OCI-M2 (cell line): ENCODE results near the gene SLC28A3.

Experiments
- DNase-seq: peaks from one replicate; lab custom pipeline; 2025; ENCODE audit not compliant: unreplicated experiment; lab: John Stamatoyannopoulos, UW

Gene SLC28A3

DNA sequence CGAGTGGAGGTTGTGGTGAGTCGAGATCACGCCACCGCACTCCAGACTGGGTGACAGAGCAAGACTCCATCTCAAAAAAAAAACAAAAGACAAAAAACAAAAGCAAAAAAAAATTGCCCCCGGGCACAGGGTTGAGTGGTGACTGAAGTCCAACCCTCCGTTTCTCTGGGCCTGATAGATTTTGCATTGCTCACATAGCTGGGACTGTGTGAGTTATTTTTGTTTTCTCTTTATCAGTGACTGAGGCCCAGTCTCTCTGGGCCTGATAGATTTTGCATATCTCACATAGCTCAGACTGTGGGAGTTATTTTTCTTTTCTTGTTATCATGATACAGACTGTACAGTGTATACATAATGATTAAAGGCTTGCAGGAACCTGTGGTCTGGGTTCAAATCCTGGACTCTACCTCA is 2.6 kb upstream of the SLC28A3 start:
- peak; percentile 57 for DNase-seq

- no peak for DNase-seq
These were observed 596 bp downstream of the SLC28A3 start for GRCh38 chr9:84339962-84340361.

DNA sequence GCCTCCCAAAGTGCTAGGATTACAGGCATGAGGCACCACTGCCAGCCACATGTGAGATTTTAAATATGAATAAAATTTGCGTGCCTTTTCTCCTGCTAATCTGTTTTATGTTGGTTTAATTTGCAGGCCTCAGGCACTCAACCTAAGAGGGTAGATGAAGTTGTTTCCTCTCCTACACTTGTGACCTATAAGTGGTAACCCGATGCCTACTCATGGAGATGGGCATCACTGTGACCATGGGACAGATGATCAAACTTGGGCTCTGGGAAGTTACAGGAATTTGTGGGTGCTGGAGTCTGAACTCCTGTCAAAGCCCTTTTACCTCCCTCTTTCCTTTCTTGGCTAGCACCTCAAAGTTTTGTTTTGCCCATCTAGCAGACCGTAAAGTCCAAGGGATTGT is 1.1 kb downstream of the SLC28A3 start:
- no peak for DNase-seq

DNA sequence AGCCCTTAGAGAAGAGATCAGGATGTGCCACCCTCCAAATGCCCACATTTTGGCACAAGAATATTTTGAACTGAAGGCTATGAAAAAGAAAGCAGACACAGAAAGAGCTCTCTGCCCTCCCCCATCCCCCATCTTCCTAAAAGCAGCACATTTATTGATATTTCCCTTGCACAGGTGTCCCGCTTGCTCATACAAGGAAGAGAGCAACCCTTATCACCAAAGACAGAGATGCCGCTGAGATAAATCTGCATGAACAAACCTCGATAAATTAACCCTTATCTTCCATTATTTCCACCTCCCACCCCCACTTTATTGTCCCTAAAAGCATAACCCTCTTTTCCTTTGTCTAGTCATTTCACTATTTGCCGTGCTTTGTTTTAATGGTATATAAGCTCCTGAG is 1.8 kb downstream of the SLC28A3 start:
- no peak for DNase-seq

DNA sequence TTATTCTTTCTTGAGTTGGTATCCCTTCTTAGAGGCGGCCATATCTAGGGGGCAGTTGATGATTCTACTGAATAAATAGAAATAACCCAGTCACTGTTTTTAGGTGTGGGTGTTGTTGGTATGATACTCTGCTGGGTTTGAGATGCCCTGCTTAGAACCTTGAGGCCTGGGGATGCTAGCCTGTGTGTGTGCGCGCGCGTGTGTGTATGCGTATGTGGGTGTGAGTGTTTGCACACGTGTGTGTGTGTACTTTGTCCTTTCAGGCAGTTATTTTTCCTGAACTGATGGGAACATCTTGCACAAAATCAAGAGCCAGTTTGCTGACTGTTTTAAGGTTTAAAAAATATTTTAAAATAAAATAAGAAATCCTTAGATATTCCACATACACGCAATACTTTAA is 3.3 kb downstream of the SLC28A3 start:
- DNase-seq = no peak

DNA sequence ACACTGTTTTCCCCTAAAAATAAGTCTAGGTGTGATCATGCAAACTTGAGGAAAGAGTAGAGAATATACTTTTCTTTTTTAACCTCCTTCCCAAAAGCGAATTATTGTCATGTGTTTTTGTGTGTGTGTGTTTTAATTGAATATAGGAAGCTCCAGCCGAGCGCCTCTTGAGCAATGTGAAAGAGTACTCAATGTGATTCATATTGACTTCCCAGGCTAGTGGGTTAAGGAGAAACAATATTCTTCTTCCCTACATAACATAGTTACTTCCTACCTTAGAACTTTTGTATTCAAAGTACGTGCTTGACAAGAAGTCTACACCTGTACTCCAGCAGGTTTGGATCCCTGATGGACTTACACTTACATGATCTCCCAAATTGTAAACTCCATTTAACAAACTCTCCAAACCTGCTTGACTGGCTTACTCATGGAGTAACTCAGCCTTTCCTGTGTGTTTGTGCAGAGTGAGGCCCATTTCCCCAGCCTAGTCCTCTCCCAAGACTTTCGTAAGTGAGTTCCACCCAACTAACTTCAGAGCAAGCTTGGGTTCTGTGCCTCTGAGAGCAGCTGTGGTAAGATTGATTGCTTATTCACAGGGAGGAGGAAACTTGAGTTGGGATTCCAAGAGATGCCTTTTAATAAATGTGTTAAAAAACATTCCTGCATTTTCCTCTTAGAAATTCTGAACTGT is 9.3 kb downstream of the SLC28A3 start:
- no peak for DNase-seq

- DNase-seq = no peak
These were observed 10.3 kb downstream of the SLC28A3 start for GRCh38 chr9:84330246-84330645.

GRCh38 chr9:84327184-84327583 is 13.4 kb downstream of the SLC28A3 start:
- no peak for DNase-seq

DNA sequence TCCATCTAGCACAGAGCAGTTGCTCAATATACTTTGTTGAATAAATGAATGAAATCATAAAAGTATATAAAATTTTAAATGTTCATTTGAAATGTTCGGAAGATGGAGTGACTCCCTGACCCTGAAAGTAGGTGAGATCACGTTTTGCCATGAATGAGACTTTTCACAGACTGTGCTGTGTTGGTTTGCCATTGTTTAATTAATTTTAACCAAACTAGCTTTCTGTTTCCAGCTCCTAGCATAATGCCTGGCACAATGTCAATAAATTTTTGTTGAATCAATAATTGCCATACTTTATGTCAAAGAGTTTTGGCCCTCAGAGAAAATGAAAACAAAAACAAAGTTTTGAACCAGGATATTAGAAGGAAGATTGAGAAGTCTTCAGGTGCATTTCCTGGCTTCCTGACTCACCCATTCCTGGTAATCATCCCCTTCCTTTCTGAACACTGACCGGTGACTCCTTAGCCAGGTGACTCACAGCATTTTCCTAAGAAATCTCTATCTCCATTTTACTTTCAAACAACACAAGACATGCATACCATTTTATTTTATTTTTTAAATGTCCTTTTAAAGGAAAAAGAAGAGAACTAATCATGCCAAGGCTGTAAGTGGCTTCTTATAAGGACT is 15.1 kb downstream of the SLC28A3 start:
- DNase-seq = no peak

- DNase-seq = no peak
These were observed 15.7 kb downstream of the SLC28A3 start for GRCh38 chr9:84324811-84325210.

GRCh38 chr9:84323858-84324257 is 16.7 kb downstream of the SLC28A3 start:
- DNase-seq = no peak

GRCh38 chr9:84322828-84323227 is 17.7 kb downstream of the SLC28A3 start:
- no peak for DNase-seq

GRCh38 chr9:84320231-84320630 is 20.3 kb downstream of the SLC28A3 start:
- DNase-seq = no peak

GRCh38 chr9:84319632-84320031 is 20.9 kb downstream of the SLC28A3 start:
- DNase-seq = no peak

DNA sequence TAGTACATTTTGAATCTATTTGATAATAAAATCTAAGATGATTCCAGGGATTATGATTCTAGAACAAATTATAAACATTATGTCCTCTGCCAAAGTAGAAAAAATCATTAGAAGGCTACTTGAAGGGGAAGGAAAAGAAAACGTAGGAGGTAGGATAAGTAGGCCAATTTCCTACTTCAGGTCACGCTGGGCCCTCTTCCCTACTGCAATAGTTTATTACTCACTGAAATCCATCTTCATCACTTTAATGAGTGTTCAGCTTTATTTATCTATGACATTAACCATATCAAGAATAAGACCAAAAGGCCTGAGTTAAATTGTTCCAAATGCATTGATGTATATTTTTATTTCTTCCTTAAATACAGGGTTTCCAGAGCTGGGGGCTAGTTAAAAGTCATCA is 21.6 kb downstream of the SLC28A3 start:
- DNase-seq = no peak

GRCh38 chr9:84317563-84317962 is 23.0 kb downstream of the SLC28A3 start:
- DNase-seq = no peak

DNA sequence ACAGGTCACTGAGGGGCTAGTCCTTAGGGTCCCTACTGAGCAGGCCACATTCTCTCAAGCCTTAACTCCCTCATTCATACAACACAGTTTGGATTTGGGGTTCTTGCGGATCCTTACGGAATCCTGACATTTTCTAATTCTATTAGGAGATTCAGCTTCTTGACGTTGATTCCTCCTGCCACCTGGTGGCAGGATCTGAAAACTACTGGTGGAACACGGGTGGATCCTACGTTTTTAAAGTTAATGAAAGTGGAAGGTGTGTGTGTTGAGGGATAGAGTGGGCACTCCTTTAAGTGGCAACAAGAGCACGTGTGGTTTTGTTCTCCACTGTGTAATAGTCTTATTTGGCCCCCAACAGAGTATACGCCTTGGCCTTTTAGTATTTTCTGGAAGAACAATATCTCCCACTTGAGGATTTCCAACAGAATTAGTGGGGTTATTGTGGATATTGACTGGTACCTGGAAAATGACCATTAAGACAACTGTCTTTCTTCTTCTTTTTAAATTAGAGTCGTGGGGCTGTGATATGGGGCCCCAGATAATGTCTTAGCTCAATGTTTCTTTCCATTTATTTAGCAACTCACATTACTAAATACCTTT is 25.2 kb downstream of the SLC28A3 start:
- DNase-seq = no peak

DNA sequence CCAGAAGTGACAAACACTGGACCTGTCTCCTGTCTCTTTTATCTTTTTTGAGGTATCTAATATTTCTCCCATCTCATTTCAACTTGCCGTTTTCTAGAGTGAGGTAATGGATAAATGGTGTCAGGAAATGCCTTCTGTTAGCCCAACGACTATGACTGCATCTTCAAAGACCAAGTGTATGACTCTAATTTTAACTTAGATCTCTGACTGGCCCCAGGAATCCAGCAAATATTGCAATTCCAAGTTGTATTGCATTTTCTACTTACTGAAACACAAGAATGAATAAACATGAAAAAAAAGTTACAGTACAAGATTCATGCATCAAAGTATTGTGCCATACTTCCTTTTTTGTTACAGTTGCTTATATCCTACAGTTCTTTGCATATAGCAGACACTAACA is 26.3 kb downstream of the SLC28A3 start:
- no peak for DNase-seq

- DNase-seq = no peak
These were observed 29.7 kb downstream of the SLC28A3 start for GRCh38 chr9:84310883-84311282.

GRCh38 chr9:84305497-84306131 is 34.9 kb downstream of the SLC28A3 start:
- DNase-seq = no peak

DNA sequence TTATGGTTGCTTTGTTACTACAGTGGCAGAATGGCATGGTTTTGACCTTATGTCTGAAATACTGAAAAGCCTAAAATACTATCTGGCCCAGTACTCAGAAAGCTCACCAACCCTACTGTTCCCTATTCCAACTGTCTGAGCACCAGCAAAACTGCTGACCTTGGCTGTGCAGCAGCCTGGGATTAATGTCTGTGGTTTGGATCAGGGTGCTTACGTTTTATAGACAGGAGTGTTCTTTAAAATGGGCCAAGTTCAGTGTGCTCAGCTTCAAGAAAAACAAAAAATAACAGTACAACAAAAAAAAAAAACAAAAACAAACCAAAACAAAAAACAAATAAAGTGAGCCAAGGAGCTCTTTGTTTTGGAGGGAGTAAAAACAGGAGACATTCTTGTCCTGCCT is 36.4 kb downstream of the SLC28A3 start:
- DNase-seq = no peak

DNA sequence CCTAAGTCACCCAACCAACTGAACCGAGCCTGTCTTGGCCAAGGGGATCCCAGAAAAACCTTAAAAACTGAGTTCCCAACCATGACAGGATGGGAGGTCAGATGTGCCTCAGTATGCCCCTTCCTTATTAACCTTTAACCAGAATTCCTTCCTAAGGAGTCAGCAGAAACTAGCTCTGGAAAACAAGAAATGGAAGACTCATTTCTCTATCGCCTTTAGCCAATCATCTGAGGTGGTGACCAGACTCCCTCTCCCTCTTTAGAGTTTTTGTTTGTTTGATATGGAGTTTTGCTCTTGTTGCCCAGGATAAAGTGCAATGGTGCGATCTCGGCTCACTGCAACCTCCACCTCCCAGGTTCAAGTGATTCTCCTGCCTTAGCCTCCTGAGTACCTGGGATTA is 37.5 kb downstream of the SLC28A3 start:
- DNase-seq = no peak
